GM21576 (cell line): ENCODE measurements around the gene PTGDR.
A peak's percentile ranks its signal among the peaks of the same experiment; 100 is the strongest.

Source experiments
- ATAC-seq: cut with Tn5 transposase; IDR thresholded peaks from one replicate; pipeline ENCODE4 v1.9.1; 2021; ENCODE audit warnings: mild to moderate bottlenecking, moderate library complexity; ENCODE audit not compliant: unreplicated experiment

The PTGDR gene

DNA sequence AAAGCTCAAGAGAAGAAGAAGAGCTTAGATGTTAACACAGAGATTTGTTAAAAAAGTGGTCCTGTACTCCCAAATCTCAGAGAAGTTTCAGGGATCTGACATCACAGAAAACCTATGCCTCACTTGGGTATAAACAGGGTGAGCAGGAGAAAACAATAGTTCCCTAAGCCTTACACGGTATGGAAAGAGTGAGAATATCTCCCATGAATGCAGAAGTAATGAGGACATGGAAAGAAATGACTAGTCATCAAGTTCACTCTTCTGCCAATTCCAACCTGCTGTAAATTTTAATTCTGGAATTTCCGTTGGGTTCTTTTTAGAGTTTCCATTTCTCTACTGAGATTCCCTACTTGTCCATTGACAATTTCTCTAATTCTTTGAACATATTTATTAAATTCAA is 40.4 kb downstream of the PTGDR start:
- ATAC-seq, result no peak

GRCh38 chr14:52310541-52310940 is 43.0 kb downstream of the PTGDR start:
- no peak for ATAC-seq

DNA sequence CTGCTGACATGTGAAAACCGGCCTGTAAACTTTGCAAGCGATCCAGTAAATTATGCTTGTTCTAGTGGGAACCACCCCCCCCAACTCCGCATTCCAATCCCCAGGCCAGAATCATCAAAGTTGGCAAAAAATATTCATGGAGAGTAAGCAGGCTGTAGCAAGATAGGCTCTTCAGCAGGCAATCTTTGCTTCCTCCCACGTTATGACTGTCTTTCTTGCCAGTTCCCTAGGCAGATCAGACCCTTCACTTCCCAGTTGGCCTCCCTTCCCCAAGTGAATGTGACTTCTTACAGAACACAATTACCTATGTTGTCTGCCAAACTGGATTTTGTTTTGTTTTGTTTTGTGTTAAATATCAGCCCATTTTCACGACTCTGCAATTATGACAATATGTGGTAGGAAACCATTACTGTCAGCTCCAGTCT is 45.4 kb downstream of the PTGDR start:
- no peak for ATAC-seq

GRCh38 chr14:52313462-52313861 is 46.0 kb downstream of the PTGDR start:
- ATAC-seq, result no peak

DNA sequence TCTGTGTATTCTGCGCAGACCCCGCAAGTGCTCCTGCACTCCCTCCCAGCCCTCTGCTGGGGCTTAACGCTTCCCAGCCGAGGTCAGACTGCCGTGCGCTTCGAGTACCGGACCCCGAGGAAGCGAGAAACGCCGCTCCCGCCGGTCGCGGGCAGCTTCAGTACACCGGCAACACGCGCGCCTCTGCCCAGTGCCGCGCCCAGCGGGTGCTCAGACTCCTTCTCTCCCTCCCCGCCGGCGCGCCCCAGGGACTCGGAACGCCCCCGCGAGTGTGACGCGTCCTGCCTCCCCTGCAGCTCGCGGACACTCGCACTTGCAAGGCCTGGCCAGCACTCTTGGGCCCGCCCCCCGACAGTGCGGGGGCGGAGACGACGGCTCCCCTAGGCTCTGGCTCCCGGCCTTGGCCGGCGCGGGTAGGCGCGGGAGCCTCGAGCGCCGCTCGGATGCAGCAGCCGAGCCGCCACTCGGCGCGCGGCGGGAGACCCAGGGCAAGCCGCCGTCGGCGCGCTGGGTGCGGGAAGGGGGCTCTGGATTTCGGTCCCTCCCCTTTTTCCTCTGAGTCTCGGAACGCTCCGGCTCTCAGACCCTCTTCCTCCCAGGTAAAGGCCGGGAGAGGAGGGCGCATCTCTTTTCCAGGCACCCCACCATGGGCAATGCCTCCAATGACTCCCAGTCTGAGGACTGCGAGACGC is 46.6 kb downstream of the PTGDR start, which contains the start of gene PTGER2:
Gene PTGER2, plus strand, starts transcription at position 410 of the 692 bp plus-strand sequence. Its CDS starts 237 bp downstream, at position 647.
- ATAC-seq, result peak; percentile 39

GRCh38 chr14:52314595-52315354 is 47.3 kb downstream of the PTGDR start:
- ATAC-seq, result no peak

- no peak for ATAC-seq
Measured at GRCh38 chr14:52315355-52315718, 47.8 kb downstream of the PTGDR start.

DNA sequence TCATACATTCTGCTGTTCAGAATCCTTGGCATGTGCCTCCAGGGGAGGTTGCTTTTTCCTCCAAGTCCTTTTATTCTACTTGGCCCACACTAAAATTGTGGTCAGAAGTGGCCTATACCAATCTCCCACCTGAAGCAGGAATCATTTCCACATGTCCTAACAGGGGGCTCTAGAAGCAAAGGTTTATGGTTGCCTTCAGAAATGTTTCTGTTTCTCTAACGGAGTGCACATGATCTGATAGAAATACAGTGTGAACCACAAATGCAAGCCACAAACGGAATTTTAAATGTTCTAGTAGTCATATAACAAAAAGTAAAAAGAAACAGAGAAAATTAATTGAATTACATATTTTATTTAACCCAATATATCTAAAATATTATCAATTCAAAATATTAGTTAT is 50.6 kb downstream of the PTGDR start:
- ATAC-seq, result no peak

DNA sequence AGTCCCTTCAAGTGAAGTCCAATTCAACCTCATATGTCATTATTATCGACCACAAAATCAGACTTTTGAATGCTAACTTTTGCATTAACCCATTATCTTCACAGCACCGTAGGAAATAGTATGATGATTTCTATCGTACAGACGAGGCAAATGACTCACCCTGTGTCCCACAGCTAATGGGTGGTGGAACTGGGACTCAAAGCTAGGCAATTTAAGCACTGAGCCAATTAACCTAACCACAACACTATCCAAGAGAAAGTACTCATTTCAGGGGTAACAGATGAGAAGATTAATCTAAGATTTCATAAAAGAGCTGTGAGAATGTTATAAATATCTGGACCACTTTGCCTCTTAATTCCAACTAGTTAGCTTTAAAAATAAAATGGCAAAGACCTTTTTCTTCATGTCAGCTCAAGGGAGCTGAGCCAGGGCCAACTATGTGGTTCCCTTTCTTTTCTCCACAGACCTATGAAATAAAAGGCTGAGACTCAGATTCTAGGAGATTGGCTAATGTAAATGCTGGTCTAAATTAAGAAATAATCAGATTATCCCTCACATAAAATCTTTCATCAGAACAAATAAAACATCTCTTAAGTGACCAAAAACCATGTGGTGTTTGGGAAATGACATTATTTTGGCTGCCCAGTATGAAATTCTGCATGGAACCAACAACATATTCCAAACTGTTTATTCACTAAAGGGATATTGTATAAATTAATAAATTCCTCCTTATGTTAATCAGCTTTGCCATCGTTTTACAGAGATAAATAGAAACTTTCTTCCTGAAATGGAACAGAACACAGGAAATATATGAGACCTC is 51.5 kb downstream of the PTGDR start:
- no peak for ATAC-seq

GRCh38 chr14:52319919-52320318 is 52.4 kb downstream of the PTGDR start:
- ATAC-seq, result no peak

DNA sequence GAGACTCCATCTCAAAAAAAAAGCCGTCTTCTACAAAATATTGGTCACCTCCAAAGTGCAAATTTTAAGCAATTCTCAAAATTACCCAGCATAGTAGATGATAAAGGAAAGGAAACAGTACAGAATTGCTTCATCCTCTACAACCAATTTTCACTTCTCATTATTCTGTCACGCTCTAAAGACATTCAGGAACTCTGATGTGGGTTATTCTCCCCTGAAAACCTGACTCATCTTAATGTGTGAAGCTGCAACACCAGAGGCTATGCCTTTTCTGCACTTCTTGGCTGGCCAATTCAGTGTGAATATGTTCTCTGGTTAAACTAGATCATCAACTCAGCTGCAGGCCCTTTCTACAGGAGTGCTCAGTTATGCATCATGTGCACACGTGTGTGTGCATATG is 57.6 kb downstream of the PTGDR start:
- ATAC-seq, result peak; percentile 97

GRCh38 chr14:52325630-52326029 is 58.1 kb downstream of the PTGDR start:
- no peak for ATAC-seq
